SJSA1 (cell line): ENCODE data around the gene TSHR. TPM values are rescaled to one million over a fixed set of nuclear protein-coding genes. Genes with fewer than 3 reads are reported as not detected.

Source experiments
- DNase-seq, 2 experiments: peaks; one replicate each; pipeline ENCODE4 v3.0.0-alpha.2; 2015 to 2020; ENCODE audit warnings: low spot score in 2 of 2, low read depth in 1 of 2
- H3K27ac ChIP-seq: fragments of 250-450 bp; sonication (Bioruptor Pico); 2 replicates; pipeline ENCODE4 v1.5.1; 2020; ENCODE audit warnings: mild to moderate bottlenecking, moderate library complexity
- H3K27me3 ChIP-seq: fragments of 250-450 bp; sonication (Bioruptor Pico); replicated peaks from 2 replicates; pipeline ENCODE4 v1.5.1; 2020; ENCODE audit warnings: mild to moderate bottlenecking, moderate library complexity
- H3K36me3 ChIP-seq: fragments of 250-450 bp; sonication (Bioruptor Pico); 2 replicates; pipeline ENCODE4 v1.5.1; 2020; ENCODE audit warnings: mild to moderate bottlenecking
- H3K4me1 ChIP-seq: fragments of 250-450 bp; sonication (Bioruptor Pico); replicated peaks from 2 replicates; pipeline ENCODE4 v1.6.1; 2021; ENCODE audit warnings: mild to moderate bottlenecking
- H3K4me3 ChIP-seq: fragments of 250-450 bp; sonication (Bioruptor Pico); 2 replicates; pipeline ENCODE4 v1.5.1; 2020; ENCODE audit warnings: mild to moderate bottlenecking
- H3K9me3 ChIP-seq: fragments of 250-450 bp; sonication (Bioruptor Pico); replicated peaks from 2 replicates; pipeline ENCODE4 v1.5.1; 2020; ENCODE audit warnings: mild to moderate bottlenecking
- total RNA-seq: library from RNA; depleted of rRNA; stranded (reverse); fragments of >200 nt; shearing (Covaris generic); gene quantifications from 2 replicates; pipeline ENCODE4 v1.2.3, GENCODE V29; 2014; rRNA removed

Gene TSHR
- total RNA-seq, 1 experiment from 2014 or later = not detected

DNA sequence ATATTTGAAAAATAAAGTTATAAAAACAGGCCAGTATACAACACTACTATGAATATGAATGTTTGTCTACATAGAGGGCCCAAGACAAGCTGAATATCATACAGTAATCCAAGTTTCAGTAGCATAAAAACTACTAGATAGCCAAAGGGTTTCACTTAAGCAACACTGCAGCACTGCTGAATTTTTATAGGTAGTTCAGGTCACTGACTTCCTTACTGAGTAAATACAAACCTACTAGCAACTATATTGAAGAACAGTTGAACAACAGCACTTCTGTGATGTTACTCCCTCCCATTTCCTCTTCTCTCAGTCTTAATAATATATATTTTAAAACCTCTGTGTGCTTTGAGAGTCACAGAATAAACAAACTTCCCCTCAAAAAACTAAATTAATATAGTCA, 222.6 kb downstream of the TSHR start:
- Histone ChIP-seq H3K9me3 (no peaks in the 10 kb centered on the region), H3K27me3 (no peaks in the 10 kb centered on the region), H3K4me1 (peaks cover under 1% of the 10 kb centered on the region), H3K27ac (no peak overlapping the region), H3K36me3 (peaks cover 35% of the 10 kb centered on the region), H3K4me3 (no peak overlapping the region)
- DNase-seq = no peak

DNA sequence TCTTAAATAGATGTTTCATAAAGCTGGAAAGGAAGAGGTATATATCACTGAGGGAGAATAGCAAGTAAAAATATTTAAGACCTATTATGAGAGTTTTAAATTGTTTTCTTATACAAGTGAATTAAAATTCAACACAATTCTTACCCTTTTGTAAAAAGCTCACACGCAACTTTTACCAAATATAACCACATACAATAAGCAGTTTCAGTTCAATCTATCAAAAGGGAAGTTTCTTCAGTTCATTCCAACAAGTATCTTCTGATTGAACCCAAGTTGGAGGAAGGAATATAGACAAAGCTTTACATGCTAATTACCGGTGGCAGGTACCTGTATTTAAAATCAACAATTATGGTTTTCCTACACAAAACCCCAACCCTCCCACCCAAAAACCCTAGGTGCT, 224.2 kb downstream of the TSHR start:
- Histone ChIP-seq H3K27me3 (no peaks in the 10 kb centered on the region), H3K4me3 (no peak overlapping the region), H3K27ac (no peak overlapping the region), H3K9me3 (no peaks in the 10 kb centered on the region), H3K36me3 (peaks cover 50% of the 10 kb centered on the region), H3K4me1 (no peaks in the 10 kb centered on the region)
- no peak for DNase-seq

DNA sequence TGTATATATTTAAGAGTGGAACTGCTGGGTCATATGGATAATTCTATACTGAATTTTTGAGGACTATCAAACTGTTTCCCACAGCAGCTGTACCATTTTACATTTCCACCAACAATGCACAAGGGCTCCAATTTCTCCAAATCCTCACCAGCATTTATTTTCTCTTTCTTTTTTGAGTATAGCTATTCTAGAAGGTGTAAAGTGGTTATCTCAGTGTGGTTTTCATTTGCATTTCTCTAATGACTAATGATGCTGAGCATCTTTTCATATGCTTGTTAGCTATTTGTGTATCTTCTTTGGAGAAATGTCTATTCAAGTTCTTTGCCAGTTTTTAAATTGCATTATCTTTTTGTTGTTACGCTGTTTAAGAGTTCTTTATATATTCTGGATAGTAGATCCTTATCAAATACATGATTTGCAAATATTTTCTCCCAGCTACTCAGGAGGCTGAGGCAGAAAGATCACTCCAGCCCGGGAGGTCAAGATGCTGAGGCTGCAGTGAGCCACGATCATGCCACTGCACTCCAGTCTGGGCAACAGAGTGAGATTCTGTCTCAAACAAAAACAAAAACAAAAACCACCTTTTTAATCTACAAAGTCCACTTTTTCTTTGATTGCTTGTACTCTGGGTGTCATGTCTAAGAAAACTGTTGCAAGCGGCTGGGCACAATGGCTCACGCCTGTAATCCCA, 232.6 kb downstream of the TSHR start:
- DNase-seq = no peak
- H3K4me1 ChIP-seq = no peaks in the 10 kb centered on the region
- no peaks in the 10 kb centered on the region for H3K27me3 ChIP-seq
- H3K27ac ChIP-seq = no peak overlapping the region
- H3K9me3 ChIP-seq = no peaks in the 10 kb centered on the region
- H3K4me3 ChIP-seq = no peak overlapping the region
- H3K36me3 ChIP-seq = peaks cover 66% of the 10 kb centered on the region

DNA sequence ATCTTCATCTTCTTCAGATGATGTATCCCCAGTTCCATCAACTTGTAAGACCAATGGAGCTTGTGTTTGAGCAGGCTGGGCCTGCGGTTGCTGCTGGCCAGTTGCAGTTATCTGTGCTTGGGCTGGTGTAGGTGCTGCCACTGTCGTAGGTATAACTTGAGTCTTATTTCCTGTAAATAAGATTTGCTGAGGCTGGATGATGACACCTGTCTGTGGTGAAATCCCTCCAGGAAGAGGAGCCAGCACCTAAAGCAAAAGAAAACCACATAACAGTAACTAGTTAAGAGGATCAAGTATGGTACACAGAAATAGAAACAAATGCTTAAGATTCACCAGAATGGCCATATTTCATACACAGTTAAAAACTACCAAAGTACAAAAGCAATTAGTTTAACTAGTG, 237.2 kb downstream of the TSHR start:
- H3K4me3 ChIP-seq = no peak overlapping the region
- no peak overlapping the region for H3K27ac ChIP-seq
- H3K27me3 ChIP-seq = no peaks in the 10 kb centered on the region
- H3K36me3 ChIP-seq = peaks cover 66% of the 10 kb centered on the region
- DNase-seq = no peak
- no peaks in the 10 kb centered on the region for H3K4me1 ChIP-seq
- H3K9me3 ChIP-seq = no peaks in the 10 kb centered on the region

DNA sequence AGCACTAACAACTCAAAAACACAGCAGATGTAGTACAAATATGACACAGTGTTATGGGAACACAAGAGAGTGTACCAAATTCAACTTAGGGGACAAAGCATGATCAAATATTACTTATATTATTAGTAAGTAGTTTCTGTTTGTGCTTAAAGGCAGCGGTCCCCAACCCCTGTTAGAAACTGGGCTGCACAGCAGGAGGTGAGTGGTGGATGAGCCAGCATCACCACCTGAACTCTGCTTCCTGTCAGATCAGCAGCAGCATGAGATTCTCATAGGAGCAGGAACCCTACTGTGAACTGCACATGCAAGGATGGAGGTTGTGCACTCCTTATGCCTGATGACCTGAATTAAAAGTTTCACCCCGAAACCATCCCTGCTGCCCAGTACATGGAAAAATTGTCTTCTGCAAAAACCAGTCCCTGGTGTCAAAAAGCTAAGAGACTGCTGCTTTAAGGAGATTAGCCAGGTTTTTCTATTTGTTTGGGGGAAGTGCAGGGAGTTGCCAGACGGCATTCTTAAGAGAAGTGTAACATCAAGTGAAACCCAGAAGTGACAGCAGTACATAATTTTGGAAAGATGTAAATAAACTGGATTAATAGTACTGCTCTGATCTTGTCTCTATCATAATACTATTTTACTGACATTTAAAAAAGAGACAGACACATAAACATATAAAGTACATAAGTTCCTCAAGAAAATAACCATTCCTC, 238.7 kb downstream of the TSHR start:
- Histone ChIP-seq H3K4me3 (no peak overlapping the region), H3K36me3 (peaks cover 71% of the 10 kb centered on the region)

More for the DNA sequence above, 238.7 kb downstream of the TSHR start:
- Histone ChIP-seq H3K4me1 (no peaks in the 10 kb centered on the region), H3K9me3 (no peaks in the 10 kb centered on the region), H3K27me3 (no peaks in the 10 kb centered on the region), H3K27ac (no peak overlapping the region)
- DNase-seq = no peak

Other genes starting within 250 kb of the TSHR start
- gene CEP128, start 13.9 kb upstream of the TSHR start, total RNA-seq = 4.9 and 5.2 TPM in 2 replicates